Measurements from ENCODE around the gene SLC25A1.
"Not testable (repeated sequence)": the region's sequence is repeated elsewhere in the genome, so short reads cannot be mapped to it uniquely, and the experiment has no call there.

SLC25A1 gene

GRCh38 chr22:19204640-19205039 lies 26.1 kb upstream of the SLC25A1 start:
- no peak for DNase-seq

- no peak for DNase-seq
Observed at GRCh38 chr22:19203834-19204233, 25.3 kb upstream of the SLC25A1 start.

DNA sequence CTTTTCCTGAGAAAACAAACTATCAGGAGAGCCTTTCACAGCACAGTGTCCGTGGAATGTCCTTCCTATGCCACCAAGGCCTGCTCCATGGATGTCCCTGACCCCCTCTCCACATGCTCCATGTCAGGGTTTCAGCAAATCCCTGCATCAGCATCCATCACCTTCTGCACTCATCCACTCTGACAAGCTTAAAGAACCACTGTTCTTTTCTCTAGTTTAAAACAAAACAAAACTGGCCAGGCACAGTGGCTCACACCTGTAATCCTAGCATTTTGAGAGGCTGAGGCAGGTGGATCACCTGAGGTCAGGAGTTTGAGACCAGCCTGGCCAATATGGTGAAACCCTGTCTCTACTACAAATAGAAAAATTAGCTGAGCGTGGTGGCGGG lies 24.3 kb upstream of the SLC25A1 start:
- DNase-seq = not testable (repeated sequence)

DNA sequence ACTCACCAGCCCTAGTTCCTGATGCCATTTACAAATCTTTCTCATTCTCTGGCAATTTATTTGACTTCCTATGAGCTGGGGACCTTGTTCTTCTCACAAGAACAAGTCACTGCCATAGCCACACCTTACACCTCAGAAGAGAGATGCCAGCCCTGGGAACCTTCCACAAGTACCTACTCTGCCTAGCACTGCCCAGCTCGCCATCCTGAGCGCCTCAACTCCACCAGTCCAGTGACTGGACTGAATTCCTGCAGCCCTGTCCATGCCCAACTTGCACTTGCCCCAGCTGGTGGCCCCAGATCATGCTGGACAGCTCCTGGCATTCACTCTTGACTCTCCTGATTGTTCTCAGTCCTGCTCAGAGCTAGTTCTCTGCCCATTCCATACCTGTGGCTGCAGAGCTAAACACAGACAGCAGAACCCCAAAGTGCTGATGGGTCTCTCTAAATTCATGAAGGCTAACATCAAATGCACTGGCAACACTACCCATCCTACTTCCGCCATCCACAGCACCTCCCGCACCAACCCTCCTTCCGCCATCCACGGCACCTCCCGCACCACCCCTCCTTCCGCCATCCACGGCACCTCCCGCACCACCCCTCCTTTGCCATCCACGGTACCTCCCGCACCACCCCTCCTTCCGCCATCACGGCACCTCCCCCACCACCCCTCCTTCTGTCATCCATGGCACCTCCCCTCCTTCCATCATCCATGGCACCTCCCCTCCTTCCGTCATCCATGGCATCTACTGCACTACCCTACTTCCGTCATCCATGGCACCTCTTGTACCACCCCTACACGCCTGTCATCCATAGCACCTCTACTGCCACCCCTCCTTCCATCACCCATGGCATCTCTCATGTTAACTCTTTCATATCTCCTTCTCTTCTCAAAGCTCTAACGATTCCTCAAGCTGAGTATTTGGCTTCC lies 23.6 kb upstream of the SLC25A1 start:
- DNase-seq = no peak

GRCh38 chr22:19201130-19201868 lies 22.8 kb upstream of the SLC25A1 start:
- DNase-seq = no peak

DNA sequence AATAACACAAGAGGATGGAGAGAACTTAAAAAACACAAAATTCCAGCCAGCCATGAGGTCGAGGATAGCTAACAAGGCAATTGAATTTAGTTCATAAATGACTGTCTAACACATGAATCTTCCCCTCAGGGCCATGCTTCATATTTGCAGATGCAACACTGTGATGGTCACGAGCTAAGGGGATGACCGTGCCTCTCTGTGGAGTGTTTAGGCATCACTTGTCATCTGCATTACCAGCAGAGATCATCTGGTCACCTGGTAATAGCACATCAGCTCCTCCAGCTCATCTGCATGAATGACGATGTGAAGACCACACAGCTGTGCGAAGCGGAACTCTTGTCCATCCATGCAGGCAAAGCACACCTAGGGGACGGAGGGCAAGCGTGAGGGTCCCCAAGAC lies 20.9 kb upstream of the SLC25A1 start:
- DNase-seq = no peak

GRCh38 chr22:19197997-19198865 lies 19.7 kb upstream of the SLC25A1 start:
- DNase-seq = no peak

- DNase-seq = no peak
Observed at GRCh38 chr22:19196841-19197612, 18.5 kb upstream of the SLC25A1 start.

DNA sequence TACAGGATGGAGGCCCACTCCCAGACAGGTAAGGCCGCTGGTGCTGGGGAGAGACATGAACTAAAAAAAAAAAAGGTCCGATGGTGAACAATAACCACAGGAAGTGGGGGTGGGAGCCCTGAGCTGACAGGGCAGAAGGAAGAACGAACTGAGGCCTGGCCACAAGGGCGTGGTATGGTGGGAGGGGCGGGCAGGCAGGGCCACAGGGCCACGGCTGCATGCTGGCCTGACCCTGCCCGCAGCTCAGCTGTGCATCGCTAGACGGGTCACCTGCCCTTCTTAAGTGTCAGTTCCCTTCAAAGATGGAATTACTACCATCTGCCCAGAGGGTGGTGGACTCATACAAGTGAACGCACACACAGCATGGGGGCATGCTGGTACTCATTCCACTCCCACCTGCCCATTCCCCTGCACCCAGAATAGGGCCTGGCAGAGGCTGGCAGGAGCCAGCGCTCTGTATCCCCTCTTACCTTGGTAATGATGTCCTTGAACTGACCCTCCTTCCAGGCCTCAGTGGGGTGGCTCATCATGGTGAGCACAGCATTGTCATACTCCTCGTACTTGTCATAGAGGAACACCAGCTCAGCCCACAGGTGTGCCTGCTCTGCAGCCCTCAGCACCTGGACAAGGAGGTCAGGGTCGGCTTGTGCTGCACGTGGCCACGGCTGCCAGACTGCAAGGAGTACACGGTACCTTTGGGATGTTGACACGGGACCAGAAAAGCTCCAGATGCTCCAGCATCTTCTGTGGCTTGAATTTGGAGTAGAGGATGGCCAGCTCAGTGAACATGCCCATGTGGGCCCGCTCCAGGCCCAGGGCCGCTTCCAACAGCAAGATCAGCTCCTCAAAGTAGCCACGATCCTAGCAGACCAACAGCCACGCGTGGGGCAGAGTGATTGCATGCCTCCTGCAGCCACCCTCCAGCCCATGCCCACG lies 17.5 kb upstream of the SLC25A1 start:
- no peak for DNase-seq

- DNase-seq = no peak
Observed at GRCh38 chr22:19194766-19195536, 16.4 kb upstream of the SLC25A1 start.

DNA sequence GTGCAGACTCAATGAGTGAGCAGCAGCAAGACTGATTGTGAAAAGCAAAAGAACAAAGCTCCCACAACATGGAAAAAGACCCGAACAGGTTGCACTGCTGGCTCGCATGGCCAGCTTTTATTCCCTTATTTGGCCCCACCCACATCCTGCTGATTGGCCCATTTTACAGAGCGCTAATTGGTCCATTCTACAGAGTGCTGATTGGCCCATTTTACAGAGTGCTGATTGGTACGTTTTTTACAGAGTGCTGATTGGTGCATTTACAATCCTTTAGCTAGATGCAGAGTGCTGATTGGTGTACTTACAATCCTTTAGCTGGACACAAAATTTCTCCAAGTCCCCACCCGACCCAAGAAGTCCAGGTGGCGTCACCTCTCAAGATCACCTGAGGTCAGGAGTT lies 15.3 kb upstream of the SLC25A1 start:
- DNase-seq = no peak

DNA sequence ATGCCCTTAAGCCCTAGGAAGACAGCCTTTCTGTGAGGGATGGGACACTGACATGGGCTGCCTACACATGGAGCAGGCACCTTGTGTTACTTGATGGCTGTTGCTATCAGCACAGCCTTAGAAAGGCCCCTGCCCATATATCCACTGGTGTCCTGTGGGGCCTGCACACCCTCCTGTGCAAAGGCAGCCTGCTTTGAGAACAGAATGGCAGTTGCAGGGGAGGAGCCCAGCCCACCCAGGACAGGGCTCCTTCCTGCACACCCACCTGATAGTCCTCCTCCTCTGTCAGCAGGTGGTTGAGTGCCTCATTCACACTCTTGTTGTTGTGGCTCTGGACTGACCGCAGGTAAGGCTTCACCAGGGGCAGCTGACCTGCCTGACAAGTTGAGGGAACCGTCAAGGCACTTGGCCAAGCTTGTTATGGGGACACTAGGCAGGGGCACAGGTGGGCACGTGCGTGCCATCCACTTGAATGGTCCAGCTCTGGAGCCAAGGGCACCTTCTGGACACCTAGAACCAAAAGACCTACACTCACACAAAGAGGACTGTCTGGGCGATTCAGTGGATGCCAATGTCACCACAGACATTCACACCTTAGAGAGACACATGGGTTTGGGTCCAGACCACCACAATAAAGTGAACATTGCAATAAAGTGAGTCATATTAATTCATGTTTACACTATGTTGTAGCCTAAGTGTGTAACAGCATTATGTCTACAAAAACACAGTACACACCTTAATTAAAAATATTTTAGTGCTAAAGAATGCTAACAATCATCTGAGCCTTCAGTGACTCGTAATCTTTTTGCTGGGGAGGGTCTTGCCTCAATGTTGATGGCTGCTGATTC lies 9.4 kb upstream of the SLC25A1 start:
- DNase-seq = no peak

DNA sequence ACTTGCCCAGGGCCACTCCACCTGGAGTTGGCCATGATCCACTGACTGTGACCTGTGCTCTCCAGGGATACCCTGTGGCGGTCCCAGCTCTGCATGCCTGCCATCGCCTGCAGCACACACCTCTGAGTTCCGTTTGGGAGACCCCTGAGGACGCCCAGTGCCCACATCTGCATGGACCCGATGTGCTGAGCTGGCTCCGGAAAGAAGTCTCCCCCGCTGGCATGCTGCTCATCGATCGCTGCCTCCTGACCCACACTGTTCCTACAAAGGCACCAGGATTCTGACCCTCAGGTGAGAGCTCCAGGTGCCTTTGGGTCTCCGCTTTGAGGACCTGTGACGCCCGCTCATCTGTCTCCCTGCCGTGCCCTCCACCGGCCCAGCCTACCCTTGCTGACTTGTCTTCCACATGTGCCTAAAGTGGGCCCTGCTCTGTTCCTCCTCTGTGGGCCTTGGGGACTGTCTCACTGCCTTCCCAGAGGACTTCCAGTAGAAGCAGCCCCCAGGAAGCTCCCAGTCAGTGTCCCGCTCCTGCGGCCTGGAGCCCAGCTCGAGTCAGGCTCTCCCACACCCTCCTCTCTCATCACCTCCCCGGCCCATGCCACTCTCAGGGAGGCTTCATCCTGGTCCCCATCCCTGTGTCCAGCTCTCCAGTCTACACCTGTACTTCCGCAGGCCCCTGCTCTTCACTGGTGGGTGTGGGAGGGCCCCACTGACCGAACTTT lies 5.9 kb upstream of the SLC25A1 start:
- no peak for DNase-seq

GRCh38 chr22:19183216-19183615 lies 4.7 kb upstream of the SLC25A1 start:
- no peak for DNase-seq

- no peak for DNase-seq
Observed at GRCh38 chr22:19182472-19183157, 4.1 kb upstream of the SLC25A1 start.

DNA sequence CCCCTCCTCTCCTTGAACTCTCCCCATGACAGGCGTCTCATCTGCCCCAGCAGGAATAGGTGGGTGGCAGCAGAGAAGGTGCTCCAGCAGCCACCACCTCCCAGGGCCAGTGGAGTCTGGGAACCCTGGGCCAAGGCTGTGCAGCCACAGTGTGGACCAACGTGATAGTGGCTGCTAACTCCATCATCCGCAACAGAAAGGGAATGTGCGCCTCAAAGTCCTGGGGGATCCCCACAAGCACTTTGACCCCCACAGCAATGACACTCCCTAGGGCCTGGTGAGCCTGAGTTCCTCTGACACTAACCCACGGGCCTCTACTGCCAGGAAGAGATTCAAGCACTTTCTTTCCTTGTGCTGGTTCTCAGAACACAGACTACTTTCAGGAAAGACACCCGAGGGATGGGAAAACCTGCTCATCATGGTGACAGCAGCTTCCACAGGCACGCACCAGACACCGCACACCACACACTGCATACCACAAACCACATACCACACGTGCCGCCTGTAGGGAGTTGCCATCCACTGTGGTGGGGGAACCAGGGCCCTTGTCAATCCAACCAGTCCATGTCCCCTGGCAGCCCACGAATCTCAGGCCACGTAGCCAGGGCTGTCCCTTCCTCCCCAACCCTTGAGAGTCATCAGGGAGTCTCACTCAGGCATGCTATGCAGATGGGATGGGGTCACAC lies 3.4 kb upstream of the SLC25A1 start:
- no peak for DNase-seq

DNA sequence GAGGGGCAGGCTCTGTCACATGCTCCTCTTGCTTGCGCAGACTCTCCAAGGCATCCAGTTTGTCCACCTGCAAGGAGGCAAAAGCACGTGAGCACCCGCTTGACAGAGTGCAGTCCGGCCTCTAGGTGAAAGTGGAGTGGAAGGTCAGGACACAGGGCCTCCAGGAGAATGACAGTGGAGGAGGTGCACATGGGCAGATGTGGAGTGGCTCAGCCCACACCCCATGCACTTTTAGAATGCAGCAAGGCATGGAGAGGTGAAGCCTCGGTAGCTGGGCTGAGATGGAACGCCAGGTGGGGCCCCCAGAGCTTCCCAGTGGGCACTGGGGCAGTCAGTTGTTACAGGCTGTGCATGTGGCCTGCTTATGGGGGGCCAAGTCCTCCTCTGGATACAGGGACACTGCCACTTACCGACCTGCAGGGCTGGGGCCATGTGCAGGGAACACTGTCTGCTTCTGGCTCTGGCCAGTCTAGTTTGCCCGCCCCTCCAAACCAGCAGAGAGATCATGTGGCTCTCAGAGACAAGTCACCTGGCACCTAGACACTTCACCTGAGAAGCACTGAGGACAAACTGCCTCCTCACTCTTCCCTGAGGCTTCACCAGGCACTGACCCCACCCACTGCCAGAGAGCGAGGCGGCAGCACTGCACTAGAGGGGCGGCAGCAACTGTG lies 2.3 kb upstream of the SLC25A1 start:
- DNase-seq = no peak
